ENCODE results near the gene MYL7.

The MYL7 gene

DNA sequence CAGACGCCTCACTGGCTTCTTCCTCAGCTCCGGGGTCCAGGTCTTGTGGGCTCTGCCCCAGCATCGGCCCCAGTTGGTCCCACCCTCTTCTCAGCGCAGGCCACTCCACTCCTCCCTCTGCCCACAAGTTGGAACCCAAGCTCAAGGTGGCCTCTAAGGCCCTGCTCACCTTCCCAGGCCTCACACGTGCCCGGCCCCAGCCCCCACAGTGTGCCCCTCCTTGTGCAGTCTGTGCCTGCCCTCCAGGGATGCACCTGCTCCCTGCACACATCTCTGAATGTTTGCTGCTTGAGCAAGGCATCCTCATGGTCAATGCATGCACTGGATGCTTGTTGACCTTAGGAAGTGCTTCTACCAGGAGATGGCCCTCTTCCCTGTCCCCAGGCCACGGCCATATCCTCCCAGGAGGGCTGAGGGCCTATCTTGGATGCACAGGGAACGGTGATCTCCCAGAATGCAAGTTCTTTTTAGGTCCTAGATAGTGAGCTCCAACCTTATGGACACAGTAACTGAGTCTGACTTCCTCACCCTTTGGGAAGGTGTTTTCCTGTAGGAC lies 44.7 kb downstream of the MYL7 start:
- no peak for DNase-seq (ENCODE audit: low spot score)
- TF ChIP-seq, protein P1, sequence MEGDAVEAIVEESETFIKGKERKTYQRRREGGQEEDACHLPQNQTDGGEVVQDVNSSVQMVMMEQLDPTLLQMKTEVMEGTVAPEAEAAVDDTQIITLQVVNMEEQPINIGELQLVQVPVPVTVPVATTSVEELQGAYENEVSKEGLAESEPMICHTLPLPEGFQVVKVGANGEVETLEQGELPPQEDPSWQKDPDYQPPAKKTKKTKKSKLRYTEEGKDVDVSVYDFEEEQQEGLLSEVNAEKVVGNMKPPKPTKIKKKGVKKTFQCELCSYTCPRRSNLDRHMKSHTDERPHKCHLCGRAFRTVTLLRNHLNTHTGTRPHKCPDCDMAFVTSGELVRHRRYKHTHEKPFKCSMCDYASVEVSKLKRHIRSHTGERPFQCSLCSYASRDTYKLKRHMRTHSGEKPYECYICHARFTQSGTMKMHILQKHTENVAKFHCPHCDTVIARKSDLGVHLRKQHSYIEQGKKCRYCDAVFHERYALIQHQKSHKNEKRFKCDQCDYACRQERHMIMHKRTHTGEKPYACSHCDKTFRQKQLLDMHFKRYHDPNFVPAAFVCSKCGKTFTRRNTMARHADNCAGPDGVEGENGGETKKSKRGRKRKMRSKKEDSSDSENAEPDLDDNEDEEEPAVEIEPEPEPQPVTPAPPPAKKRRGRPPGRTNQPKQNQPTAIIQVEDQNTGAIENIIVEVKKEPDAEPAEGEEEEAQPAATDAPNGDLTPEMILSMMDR (IDR thresholded peaks at IDR 0.05; ENCODE audit: extremely low read depth, missing control alignments): no peak

DNA sequence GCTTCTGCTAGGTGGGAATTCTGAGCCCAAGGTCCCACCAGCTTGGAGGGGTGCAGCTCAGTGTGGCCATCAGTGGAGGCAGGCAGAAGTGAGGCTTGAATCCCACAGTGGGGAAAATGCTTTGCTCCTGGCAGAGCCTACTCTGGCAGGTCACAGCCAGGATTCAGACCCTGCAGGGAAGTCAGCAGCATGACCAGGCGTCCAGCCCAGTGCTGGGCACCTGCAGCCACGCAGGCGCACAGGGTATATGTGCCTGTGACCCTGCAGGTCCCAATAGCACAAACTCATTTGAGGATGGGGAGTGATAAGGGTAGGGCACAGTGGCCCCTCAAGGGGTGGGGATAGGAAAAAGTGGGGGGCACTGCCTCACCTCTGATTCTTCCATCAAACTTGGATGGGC lies 45.4 kb downstream of the MYL7 start:
- no peak for DNase-seq (ENCODE audit: low spot score)
- TF ChIP-seq, protein P1 (IDR thresholded peaks at IDR 0.05; ENCODE audit: extremely low read depth, missing control alignments): no peak

DNA sequence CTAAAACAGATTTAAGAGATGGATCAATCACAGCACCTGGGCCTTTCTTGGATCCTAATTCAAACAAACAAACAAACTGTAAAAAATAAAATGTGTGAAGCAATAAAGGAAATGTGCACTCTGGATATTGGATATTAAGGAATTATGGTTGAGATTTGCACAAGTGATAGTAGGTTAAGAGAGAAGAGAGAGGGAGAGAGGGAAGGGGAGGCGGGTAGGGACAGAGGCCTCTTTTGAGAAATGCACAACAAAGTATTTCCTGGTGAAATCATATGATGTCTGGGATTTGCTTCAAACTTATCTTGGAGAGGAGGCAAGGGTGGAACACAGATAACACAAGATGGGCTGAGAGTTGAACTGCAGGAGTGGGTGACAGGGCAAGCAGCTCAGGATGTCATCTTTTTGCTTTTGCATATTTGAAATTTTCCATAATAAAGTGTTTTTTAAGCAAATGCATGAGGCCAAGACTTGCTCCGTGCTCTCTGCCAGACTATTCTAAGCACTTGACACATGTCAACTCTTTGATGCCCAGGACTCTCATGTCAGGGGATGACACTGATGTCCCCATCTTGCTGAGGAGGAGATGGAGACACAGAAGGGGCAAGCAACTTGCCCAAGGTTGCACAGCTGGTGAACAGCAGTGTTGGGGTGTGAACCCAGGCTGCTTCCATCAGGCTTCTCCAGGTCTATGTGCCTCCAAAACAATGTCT lies 46.1 kb downstream of the MYL7 start:
- no peak for DNase-seq (ENCODE audit: low spot score)
- TF ChIP-seq, protein P1 (IDR thresholded peaks at IDR 0.05; ENCODE audit: extremely low read depth, missing control alignments): no peak

DNA sequence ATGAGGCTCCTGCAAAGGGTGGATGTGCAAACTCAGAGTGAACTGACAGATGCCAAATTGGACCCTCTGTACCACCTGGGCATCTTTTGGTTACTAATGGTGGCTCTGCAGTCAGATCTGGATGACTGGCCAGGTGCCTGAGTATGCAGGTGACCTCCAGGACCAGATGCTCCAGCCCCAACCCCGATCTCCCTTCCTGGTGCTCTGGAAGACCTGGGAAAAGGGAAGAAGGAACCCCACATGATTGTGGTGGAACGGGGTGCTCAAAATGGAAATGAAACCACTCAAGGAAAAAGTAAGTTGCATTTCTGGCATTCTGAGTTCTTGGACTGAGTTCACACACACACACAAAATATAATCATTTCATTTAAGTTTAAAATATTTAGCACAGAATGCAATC lies 46.8 kb downstream of the MYL7 start:
- DNase-seq (ENCODE audit: low spot score): no peak
- TF ChIP-seq, protein P1 (IDR thresholded peaks at IDR 0.05; ENCODE audit: extremely low read depth, missing control alignments): no peak

DNA sequence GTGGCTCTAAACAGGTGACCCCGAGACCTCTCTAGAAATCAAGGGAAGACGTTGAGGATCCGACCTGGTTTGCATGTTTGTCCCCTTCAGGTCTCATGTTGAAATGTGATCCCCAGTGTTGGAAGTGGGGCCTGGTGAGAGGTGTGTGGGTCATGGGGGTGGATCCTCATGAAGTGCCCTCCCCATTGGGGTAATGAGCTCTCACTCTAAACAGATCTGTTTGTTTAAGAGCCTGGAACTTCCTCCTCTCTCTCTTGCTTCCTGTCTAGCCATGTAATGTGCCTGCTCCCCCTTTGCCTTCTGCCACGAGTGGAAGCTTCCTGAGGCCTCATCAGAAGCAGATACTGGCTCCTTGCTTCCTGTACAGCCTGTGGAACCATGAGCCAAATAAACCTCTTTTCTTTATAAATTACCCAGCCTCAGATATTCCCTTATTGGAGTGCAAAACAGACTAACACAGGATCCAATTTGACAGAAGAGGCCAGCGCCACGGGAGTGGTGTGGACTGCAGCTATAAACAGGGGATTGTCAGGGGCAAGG lies 48.0 kb downstream of the MYL7 start:
- no peak for DNase-seq (ENCODE audit: low spot score)
- TF ChIP-seq, protein P1 (IDR thresholded peaks at IDR 0.05; ENCODE audit: extremely low read depth, missing control alignments): no peak

Data from GM20000 (cell line).